PFSK-1 (cell line): ENCODE results near the gene CASP2.

Source experiments
- TAF1 ChIP-seq: IDR thresholded peaks from 2 replicates; pipeline ENCODE4 v1.6.1; 2012; ENCODE audit warnings: low read length, control low read depth, borderline replicate concordance; ENCODE audit not compliant: insufficient read depth
- TF ChIP-seq, protein P1 (sequence below), 2 experiments: IDR thresholded peaks; 2 replicates each; pipeline versions ENCODE4 v1.6.1 to v1.8.0; 2011 to 2012; ENCODE audit warnings: low read depth in 2 of 2, low read length in 2 of 2, control low read depth in 1 of 2, inconsistent platforms in 1 of 2, mild to moderate bottlenecking in 1 of 2, moderate library complexity in 1 of 2; ENCODE audit not compliant: insufficient read depth in 1 of 2

GRCh38 chr7:143263266-143264195 is 24.6 kb upstream of the CASP2 start, which contains the start of gene GSTK1:
- peak; percentile 83; the same call in 1 of the 2 replicates for TF ChIP-seq TAF1
- TF ChIP-seq, protein P1, sequence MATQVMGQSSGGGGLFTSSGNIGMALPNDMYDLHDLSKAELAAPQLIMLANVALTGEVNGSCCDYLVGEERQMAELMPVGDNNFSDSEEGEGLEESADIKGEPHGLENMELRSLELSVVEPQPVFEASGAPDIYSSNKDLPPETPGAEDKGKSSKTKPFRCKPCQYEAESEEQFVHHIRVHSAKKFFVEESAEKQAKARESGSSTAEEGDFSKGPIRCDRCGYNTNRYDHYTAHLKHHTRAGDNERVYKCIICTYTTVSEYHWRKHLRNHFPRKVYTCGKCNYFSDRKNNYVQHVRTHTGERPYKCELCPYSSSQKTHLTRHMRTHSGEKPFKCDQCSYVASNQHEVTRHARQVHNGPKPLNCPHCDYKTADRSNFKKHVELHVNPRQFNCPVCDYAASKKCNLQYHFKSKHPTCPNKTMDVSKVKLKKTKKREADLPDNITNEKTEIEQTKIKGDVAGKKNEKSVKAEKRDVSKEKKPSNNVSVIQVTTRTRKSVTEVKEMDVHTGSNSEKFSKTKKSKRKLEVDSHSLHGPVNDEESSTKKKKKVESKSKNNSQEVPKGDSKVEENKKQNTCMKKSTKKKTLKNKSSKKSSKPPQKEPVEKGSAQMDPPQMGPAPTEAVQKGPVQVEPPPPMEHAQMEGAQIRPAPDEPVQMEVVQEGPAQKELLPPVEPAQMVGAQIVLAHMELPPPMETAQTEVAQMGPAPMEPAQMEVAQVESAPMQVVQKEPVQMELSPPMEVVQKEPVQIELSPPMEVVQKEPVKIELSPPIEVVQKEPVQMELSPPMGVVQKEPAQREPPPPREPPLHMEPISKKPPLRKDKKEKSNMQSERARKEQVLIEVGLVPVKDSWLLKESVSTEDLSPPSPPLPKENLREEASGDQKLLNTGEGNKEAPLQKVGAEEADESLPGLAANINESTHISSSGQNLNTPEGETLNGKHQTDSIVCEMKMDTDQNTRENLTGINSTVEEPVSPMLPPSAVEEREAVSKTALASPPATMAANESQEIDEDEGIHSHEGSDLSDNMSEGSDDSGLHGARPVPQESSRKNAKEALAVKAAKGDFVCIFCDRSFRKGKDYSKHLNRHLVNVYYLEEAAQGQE (IDR thresholded peaks at IDR 0.05; ENCODE audit: insufficient read depth in 1 of 2, low read depth in 2 of 2, low read length in 2 of 2) = no peak
